ENCODE data around the gene EFCAB13.

DNA sequence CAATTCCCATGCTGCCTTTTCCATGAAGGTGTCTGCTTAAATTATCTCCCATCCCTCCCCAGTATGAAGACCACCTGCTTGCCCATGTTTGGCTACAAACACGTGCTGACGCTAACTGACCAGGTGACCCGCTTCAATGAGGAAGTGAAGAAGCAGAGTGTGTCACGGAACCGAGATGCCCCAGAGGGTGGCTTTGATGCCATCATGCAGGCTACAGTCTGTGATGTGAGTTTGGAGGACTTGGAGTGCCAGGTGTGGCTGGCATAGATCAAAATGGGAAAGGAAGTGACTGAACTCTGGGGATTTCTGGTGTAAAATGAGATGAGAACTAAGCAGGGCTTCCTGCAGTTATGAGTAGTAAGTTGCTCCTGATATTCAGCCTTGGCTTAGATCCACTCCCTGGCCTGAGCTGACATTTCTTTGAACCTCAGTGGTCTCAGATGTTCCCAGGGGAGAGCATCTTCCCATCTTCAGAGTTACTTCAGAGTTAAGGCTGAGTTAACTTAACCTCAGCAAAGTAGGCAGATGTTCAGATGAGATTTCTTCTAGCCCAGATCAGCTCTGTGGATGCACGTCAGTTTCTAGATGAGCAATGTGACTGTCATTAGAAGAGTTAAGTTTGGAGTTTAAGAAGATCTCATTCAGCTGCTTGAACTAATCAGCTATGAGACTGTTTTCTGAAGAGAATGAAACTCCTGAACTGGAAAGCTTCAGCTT is 37.4 kb upstream of the EFCAB13 start:
- TF ChIP-seq, protein P1, sequence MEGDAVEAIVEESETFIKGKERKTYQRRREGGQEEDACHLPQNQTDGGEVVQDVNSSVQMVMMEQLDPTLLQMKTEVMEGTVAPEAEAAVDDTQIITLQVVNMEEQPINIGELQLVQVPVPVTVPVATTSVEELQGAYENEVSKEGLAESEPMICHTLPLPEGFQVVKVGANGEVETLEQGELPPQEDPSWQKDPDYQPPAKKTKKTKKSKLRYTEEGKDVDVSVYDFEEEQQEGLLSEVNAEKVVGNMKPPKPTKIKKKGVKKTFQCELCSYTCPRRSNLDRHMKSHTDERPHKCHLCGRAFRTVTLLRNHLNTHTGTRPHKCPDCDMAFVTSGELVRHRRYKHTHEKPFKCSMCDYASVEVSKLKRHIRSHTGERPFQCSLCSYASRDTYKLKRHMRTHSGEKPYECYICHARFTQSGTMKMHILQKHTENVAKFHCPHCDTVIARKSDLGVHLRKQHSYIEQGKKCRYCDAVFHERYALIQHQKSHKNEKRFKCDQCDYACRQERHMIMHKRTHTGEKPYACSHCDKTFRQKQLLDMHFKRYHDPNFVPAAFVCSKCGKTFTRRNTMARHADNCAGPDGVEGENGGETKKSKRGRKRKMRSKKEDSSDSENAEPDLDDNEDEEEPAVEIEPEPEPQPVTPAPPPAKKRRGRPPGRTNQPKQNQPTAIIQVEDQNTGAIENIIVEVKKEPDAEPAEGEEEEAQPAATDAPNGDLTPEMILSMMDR (IDR thresholded peaks at IDR 0.05; ENCODE audit: low read depth, low read length), result no peak
- TF ChIP-seq POLR2A (IDR thresholded peaks at IDR 0.05; ENCODE audit: extremely low read depth, insufficient read length), result no peak

Data from NB4 (cell line).